Adipose tissue (tissue), 3 donors: ENCODE results near the gene NDUFAF4. TPM values are rescaled to one million over a fixed set of nuclear protein-coding genes. Genes with fewer than 3 reads are reported as not detected.

Experiments
- H3K27ac ChIP-seq: one replicate; pipeline ENCODE4 v1.5.1; 2013; ENCODE audit warnings: low read depth, low read length
- WGBS, 3 donors: extraction: QIAGEN DNeasy Blood & Tissue Kit; methylation state at CpG; one replicate each; pipeline ENCODE4 v1.1.7; 2013; 5-methylcytosine and 5-hydroxymethylcytosine counted together
- polyA plus RNA-seq, 3 donors: library from polyadenylated mRNA; stranded (reverse); fragments of 200-250 nt; gene quantifications; one replicate each; pipeline ENCODE4 v1.2.3, GENCODE V29; 2013
- donor health status: healthy with polysubstance abuse.
- donor health status: Bipolar disorder and iron deficiency.
- donor health status: healthy.

Gene NDUFAF4
- polyA plus RNA-seq: 10 to 100 TPM; 11.0 to 29.0 (median 13.2) TPM

DNA sequence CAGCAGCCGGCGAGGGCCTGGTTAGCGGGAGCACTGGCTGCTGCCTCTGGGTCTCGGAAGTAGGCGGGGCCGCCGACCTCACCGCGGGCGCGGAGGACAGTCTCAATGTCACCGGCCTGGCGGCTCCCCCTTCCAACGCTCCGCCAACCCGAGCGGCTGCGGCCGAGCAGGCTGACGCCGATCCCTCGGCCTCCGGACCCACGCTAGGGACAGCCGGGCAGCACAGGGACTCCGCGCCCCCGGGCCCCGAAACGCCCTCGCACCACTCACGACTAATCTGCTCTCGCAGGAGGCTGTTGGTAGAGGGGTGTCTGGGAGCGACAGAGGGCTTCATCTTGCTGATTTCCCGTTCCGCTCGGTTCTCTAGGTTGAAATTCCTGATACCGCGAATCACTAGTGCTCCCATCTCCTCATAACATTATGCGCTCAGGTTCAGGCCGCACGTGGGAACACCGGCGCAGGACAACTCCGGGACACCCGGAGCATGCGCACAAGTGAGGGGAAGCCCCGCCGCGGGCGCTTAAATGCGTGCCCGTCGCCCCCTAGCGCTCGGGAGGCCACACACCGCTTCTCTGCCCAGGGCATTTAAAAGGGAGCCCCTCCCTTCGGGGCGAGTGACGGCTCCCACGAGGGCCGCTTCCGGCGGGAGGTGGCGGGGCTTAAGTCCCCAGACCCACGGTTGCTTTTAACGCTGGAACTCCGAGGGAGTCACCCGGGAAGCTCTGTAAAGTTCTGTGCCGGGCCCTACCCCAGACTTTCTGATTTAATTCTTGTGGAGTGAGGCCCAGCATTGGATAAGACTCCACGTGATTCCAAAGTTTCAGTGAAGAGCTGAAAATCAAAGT is at the start of gene NDUFAF4:
TSS of gene NDUFAF4 (minus strand) at position 496 of the 845 bp plus-strand sequence. CDS start at position 406, 90 bp downstream.
- WGBS, 3 donors: 0% methylated on average over 71 of the region's 71 CpGs
- peak within 1 kb of the TSS; percentile 40 for H3K27ac ChIP-seq

DNA sequence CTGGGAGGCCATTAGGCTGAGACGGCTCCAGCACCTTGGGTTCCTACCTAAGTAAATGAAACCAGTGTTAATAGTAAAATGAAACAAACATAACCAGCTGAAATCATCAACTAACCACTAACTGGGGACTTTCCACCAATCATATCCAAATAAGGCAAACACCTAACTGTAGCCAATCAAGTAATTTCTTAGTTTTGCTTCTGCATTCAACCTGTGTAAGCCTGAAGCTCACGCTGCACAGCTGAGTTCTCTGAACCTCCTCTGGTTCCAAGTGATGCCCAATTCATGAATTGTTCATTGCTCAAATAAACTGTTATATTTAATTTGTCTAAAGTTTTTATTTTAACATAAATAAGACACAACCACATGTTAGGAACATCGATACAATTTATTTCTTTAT is 49.4 kb upstream of the NDUFAF4 start:
- WGBS, 3 donors: 83 to 92% (median 91%) methylated on average over 3 of the region's 3 CpGs
- no peak overlapping the region for H3K27ac ChIP-seq

- WGBS, 3 donors: 54 to 76% (median 61%) methylated on average over 9 of the region's 9 CpGs
- H3K27ac ChIP-seq: no peak overlapping the region
Observed at GRCh38 chr6:96943555-96944215, 46.0 kb upstream of the NDUFAF4 start.

DNA sequence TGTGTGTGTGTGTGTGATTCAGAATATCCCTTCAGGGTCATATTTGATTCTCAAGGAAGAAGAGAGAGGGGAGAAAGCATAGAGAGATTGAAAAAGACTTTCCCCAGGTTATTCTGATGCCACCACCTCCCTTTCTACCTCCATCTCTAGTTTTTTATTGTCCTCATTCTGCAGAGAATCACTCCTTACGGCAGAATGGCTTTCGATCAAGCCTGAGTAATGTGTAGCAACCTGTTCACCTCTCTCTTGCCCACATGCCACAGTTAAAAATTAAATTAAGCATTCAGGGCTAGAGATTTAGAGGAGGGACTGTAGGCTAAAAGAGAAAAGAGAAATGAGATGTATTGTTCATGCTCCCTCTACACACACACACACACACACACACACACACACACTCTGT is 45.0 kb upstream of the NDUFAF4 start:
- 61 to 97% (median 82%) methylated on average over 2 of the region's 2 CpGs for WGBS, 3 donors
- H3K27ac ChIP-seq: no peak overlapping the region

DNA sequence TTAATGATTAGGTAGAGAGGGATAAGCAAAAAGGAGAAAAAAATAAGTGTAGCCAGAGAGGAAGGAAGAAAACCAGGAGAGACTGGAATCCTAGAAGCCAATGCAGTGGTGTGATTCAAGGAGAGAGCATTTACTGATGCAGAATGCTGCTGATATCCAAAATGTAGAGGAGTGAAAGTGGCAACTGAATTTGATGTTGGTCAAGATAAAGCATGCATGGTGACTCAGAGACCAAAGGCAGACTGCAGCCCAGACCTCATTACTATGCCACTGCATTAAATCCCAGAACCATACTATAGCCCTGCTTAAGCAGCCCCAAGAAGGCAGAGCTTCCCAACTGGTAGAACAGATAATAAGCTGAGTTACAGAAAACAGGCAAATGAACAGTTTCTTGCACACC is 42.6 kb upstream of the NDUFAF4 start:
- no peak overlapping the region for H3K27ac ChIP-seq

- 65 to 72% (median 69%) methylated on average over 4 of the region's 4 CpGs for WGBS, 3 donors
- no peak overlapping the region for H3K27ac ChIP-seq
Observed at GRCh38 chr6:96939007-96939805, 41.5 kb upstream of the NDUFAF4 start.

DNA sequence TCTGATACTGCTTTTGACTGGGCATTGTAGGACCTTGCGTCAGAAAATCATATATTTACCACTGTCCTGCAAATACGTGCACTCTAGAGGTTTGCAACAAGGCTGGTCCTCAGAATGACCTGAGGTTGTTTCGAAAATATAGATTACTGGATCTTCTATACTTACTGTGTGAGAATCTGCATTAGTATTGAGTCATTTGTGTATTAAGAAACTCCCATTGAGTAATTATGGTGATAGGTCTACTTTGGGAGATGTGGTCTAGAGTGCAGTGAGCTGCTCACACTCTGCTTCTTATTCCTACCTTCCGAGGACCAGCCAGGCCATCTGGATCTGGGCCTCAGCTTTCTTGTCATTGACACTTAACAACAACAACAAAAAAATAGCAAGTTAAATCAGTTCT is 36.4 kb upstream of the NDUFAF4 start:
- H3K27ac ChIP-seq: no peak overlapping the region
- WGBS, 3 donors: 77 to 88% (median 86%) methylated on average over 4 of the region's 4 CpGs

- WGBS, 3 donors: 80 to 81% (median 80%) methylated on average over 2 of the region's 2 CpGs
Observed at GRCh38 chr6:96931198-96931597, 33.5 kb upstream of the NDUFAF4 start.

GRCh38 chr6:96929741-96930140 is 32.0 kb upstream of the NDUFAF4 start:
- H3K27ac ChIP-seq: no peak overlapping the region
- WGBS, 3 donors: 52 to 56% (median 55%) methylated on average over 2 of the region's 2 CpGs

More at GRCh38 chr6:96931198-96931597, 33.5 kb upstream of the NDUFAF4 start:
- no peak overlapping the region for H3K27ac ChIP-seq

DNA sequence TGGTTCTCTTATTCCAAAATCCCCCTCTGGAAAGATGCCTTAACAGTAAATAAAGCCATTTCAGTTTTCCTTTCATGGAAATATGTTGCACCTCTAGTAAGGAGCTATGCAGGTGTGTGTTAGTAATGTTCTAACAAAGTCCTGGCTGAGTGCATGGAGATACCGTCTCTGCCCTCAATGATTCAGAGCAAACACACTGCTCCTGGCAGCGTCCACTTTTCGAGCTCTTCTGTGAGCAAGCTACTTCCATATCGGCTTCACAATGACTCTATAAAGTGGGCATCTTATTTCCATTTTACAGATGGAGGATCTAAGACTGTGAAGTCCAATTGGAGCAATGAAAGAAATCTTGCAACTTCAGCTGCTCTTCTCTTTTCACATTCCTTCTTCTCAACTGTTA is 30.0 kb upstream of the NDUFAF4 start:
- 91 to 92% (median 92%) methylated on average over 4 of the region's 4 CpGs for WGBS, 3 donors
- no peak overlapping the region for H3K27ac ChIP-seq

- H3K27ac ChIP-seq: no peak overlapping the region
- WGBS, 3 donors: 50 to 63% (median 55%) methylated on average over 3 of the region's 3 CpGs
Observed at GRCh38 chr6:96926425-96926824, 28.7 kb upstream of the NDUFAF4 start.

GRCh38 chr6:96925290-96925687 is 27.6 kb upstream of the NDUFAF4 start:
- 25 to 39% (median 38%) methylated on average over 8 of the region's 8 CpGs for WGBS, 3 donors
- H3K27ac ChIP-seq: no peak overlapping the region

- 5 to 7% (median 7%) methylated on average over 23 to 34 of the region's 34 CpGs for WGBS, 3 donors
Observed at GRCh38 chr6:96923871-96924493, 26.3 kb upstream of the NDUFAF4 start.

GRCh38 chr6:96923400-96923799 is 25.7 kb upstream of the NDUFAF4 start:
- 68 to 82% (median 77%) methylated on average over 3 of the region's 3 CpGs for WGBS, 3 donors
- no peak overlapping the region for H3K27ac ChIP-seq

More at GRCh38 chr6:96923871-96924493, 26.3 kb upstream of the NDUFAF4 start:
- H3K27ac ChIP-seq: no peak overlapping the region

- 70 to 93% (median 83%) methylated on average over 1 of the region's 1 CpG for WGBS, 3 donors
- no peak overlapping the region for H3K27ac ChIP-seq
Observed at GRCh38 chr6:96917098-96917497, 19.4 kb upstream of the NDUFAF4 start.

GRCh38 chr6:96913621-96914020 is 15.9 kb upstream of the NDUFAF4 start:
- no peak overlapping the region for H3K27ac ChIP-seq
- WGBS, 3 donors: 63 to 88% (median 87%) methylated on average over 3 of the region's 3 CpGs

GRCh38 chr6:96911751-96912150 is 14.1 kb upstream of the NDUFAF4 start:
- no peak overlapping the region for H3K27ac ChIP-seq
- 79 to 82% (median 81%) methylated on average over 4 of the region's 4 CpGs for WGBS, 3 donors

GRCh38 chr6:96911171-96911570 is 13.5 kb upstream of the NDUFAF4 start:
- WGBS, 3 donors: 74 to 80% (median 76%) methylated on average over 3 of the region's 3 CpGs
- H3K27ac ChIP-seq: no peak overlapping the region
